A549 (cell line): ENCODE measurements around the gene PPP1R7. TPM values are rescaled to one million over a fixed set of nuclear protein-coding genes. Genes with fewer than 3 reads are reported as not detected.

Experiments
- ATAC-seq, 2 experiments: fragments of 200-7000 bp in 1 of 2; fragments of >200 bp in 1 of 2; cut with Nextera tagmentation in 1 of 2; cut with Tn5 transposase in 1 of 2; 3 replicates each; pipeline versions ENCODE4 v1.8.0 to v1.9.1; 2018 to 2020; ENCODE audit warnings: mild to moderate bottlenecking in 1 of 2, moderate library complexity in 1 of 2
- CTCF ChIA-PET: fragments of 300-600 bp; sonication (Branson Sonifier 250); formaldehyde crosslinking; extraction: SDS; loops from one replicate; lab custom pipeline; 2021; ENCODE audit warnings: antibody characterized with exemption, inconsistent platforms; lab: Yijun Ruan, JAX
- POLR2A ChIA-PET: fragments of 350-600 bp; formaldehyde crosslinking; extraction: SDS; loops from one replicate; lab custom pipeline; 2021; ENCODE audit warnings: antibody characterized with exemption, inconsistent platforms; lab: Yijun Ruan, JAX
- DNase-seq, 2 experiments: peaks; one replicate each; pipeline versions ENCODE4 v3.0.0 to v3.0.0-alpha.2; 2011 to 2016; ENCODE audit warnings: low read depth in 1 of 2, low spot score in 1 of 2
- FAIRE-seq: peaks from 2 replicates; lab custom pipeline; 2011; peaks lifted over from hg19 to GRCh38; lab: Jason Lieb, UNC
- H3K27ac ChIP-seq, 2 experiments: fragments of >200 bp; sonication (Bioruptor Twin); formaldehyde crosslinking; 3 replicates each; pipeline ENCODE4 v1.5.1; 2016 to 2017
- H3K4me1 ChIP-seq: fragments of >200 bp; sonication (Bioruptor Twin); formaldehyde crosslinking; 3 replicates; pipeline ENCODE4 v1.6.1; 2016
- H3K4me2 ChIP-seq: fragments of >200 bp; sonication (Bioruptor Twin); formaldehyde crosslinking; 3 replicates; pipeline ENCODE4 v1.6.1; 2016
- H3K4me3 ChIP-seq: fragments of >200 bp; sonication (Bioruptor Twin); formaldehyde crosslinking; 3 replicates; pipeline ENCODE4 v1.5.1; 2016
- H3K9me3 ChIP-seq: fragments of >200 bp; sonication (Bioruptor Twin); formaldehyde crosslinking; 3 replicates; pipeline ENCODE4 v1.6.1; 2016
- BHLHE40 ChIP-seq: IDR thresholded peaks from 2 replicates; pipeline ENCODE4 v1.6.1; 2012; ENCODE audit warnings: low read depth, low read length, inconsistent platforms
- CBX8 ChIP-seq: fragments of 200-600 bp; sonication (generic); IDR thresholded peaks from 2 replicates; pipeline ENCODE4 v1.6.1; 2016
- CHD4 ChIP-seq: fragments of 200-600 bp; sonication (generic); IDR thresholded peaks from 2 replicates; pipeline ENCODE4 v1.6.1; 2016; ENCODE audit warnings: antibody characterized with exemption, mild to moderate bottlenecking, borderline replicate concordance
- CTCF ChIP-seq: fragments of >200 bp; sonication (Bioruptor Twin); formaldehyde crosslinking; IDR thresholded peaks from 3 replicates; pipeline ENCODE4 v1.5.1; 2016
- EHF ChIP-seq: fragments of 250-450 bp; sonication (Bioruptor Pico); IDR thresholded peaks from 2 replicates; pipeline ENCODE4 v1.5.0; 2020; ENCODE audit warnings: mild to moderate bottlenecking
- ELK1 ChIP-seq: fragments of 150-350 bp; IDR thresholded peaks from 2 replicates; pipeline ENCODE4 v1.6.1; 2014; ENCODE audit warnings: low read depth, mild to moderate bottlenecking, low read length
- EP300 ChIP-seq, 2 experiments: fragments of >200 bp; sonication (Bioruptor Twin); formaldehyde crosslinking; IDR thresholded peaks; 2 replicates in 1 of 2; 3 replicates in 1 of 2; pipeline ENCODE4 v1.6.1; 2016 to 2017
- ESRRA ChIP-seq: fragments of 150-350 bp; IDR thresholded peaks from 2 replicates; pipeline ENCODE4 v1.6.1; 2014; ENCODE audit warnings: mild to moderate bottlenecking, low read length, borderline replicate concordance
- FOSB ChIP-seq: fragments of 250-450 bp; sonication (Bioruptor Pico); IDR thresholded peaks from 2 replicates; pipeline ENCODE4 v1.5.0; 2020; ENCODE audit warnings: mild to moderate bottlenecking, moderate library complexity
- FOSL2 ChIP-seq, 2 experiments: fragments of 450-650 bp in 1 of 2; fragments of >200 bp in 1 of 2; sonication (Bioruptor Twin) in 1 of 2; formaldehyde crosslinking; IDR thresholded peaks; 2 replicates each; pipeline versions ENCODE4 v1.5.0 to v1.6.1; 2016 to 2020; ENCODE audit warnings: mild to moderate bottlenecking in 1 of 2, moderate library complexity in 1 of 2
- FOXS1 ChIP-seq: fragments of 250-450 bp; sonication (Bioruptor Pico); IDR thresholded peaks from 2 replicates; pipeline ENCODE4 v1.5.0; 2020; ENCODE audit warnings: mild to moderate bottlenecking, moderate library complexity
- HOXB13 ChIP-seq: fragments of 250-450 bp; sonication (Bioruptor Pico); IDR thresholded peaks from 2 replicates; pipeline ENCODE4 v1.5.0; 2020; ENCODE audit warnings: low read depth, mild to moderate bottlenecking, moderate library complexity
- HOXB5 ChIP-seq: fragments of 250-450 bp; sonication (Bioruptor Pico); IDR thresholded peaks from 2 replicates; pipeline ENCODE4 v1.5.0; 2020; ENCODE audit warnings: mild to moderate bottlenecking, moderate library complexity
- JUN ChIP-seq, 2 experiments: fragments of >200 bp; sonication (Bioruptor Twin); formaldehyde crosslinking; IDR thresholded peaks; 2 replicates in 1 of 2; 3 replicates in 1 of 2; pipeline ENCODE4 v1.6.1; 2016 to 2017
- JUNB ChIP-seq: fragments of >200 bp; sonication (Bioruptor Twin); formaldehyde crosslinking; IDR thresholded peaks from 2 replicates; pipeline ENCODE4 v1.6.1; 2016
- KDM1A ChIP-seq: fragments of 200-600 bp; sonication (generic); IDR thresholded peaks from 2 replicates; pipeline ENCODE4 v1.6.1; 2016; ENCODE audit warnings: low read depth, mild to moderate bottlenecking
- MAFK ChIP-seq: fragments of 450-650 bp; IDR thresholded peaks from 2 replicates; pipeline ENCODE4 v1.6.1; 2014; ENCODE audit not compliant: partially characterized antibody
- MAX ChIP-seq: IDR thresholded peaks from 2 replicates; pipeline ENCODE4 v1.6.1; 2012
- MAZ ChIP-seq: fragments of 150-350 bp; IDR thresholded peaks from 2 replicates; pipeline ENCODE4 v1.6.1; 2014; ENCODE audit warnings: antibody characterized with exemption, low read depth, low read length, borderline replicate concordance
- PBX3 ChIP-seq: IDR thresholded peaks from 2 replicates; pipeline ENCODE4 v1.6.1; 2012
- POLR2AphosphoS2 ChIP-seq: conservative IDR thresholded peaks from 2 replicates; pipeline ENCODE4 v1.6.1; 2012; ENCODE audit warnings: low read length, improper control_type of control experiment, inconsistent platforms
- RCOR1 ChIP-seq: fragments of 150-350 bp; IDR thresholded peaks from 2 replicates; pipeline ENCODE4 v1.6.1; 2014; ENCODE audit warnings: antibody characterized with exemption, low read length, low read depth
- RFX5 ChIP-seq: fragments of 450-650 bp; IDR thresholded peaks from 2 replicates; pipeline ENCODE4 v1.7.1; 2014; ENCODE audit warnings: antibody characterized with exemption, mild to moderate bottlenecking, moderate library complexity
- RNF2 ChIP-seq: fragments of 200-600 bp; sonication (generic); IDR thresholded peaks from 2 replicates; pipeline ENCODE4 v1.6.1; 2016; ENCODE audit warnings: low read depth, mild to moderate bottlenecking, antibody characterized with exemption, moderate library complexity, borderline replicate concordance
- TFCP2L1 ChIP-seq: fragments of 250-450 bp; sonication (Bioruptor Pico); IDR thresholded peaks from 2 replicates; pipeline ENCODE4 v1.5.0; 2021; ENCODE audit warnings: mild to moderate bottlenecking
- TP53 ChIP-seq: fragments of 250-450 bp; sonication (Bioruptor Pico); IDR thresholded peaks from 2 replicates; pipeline ENCODE4 v1.5.0; 2021; ENCODE audit warnings: mild to moderate bottlenecking, moderate library complexity
- ZFP36 ChIP-seq: fragments of 450-650 bp; IDR thresholded peaks from 2 replicates; pipeline ENCODE4 v1.6.1; 2014; ENCODE audit warnings: borderline replicate concordance; ENCODE audit not compliant: partially characterized antibody
- ZNF302 ChIP-seq: fragments of 250-450 bp; sonication (Bioruptor Pico); IDR thresholded peaks from 2 replicates; pipeline ENCODE4 v1.9.0; 2021; ENCODE audit warnings: inconsistent platforms, mild to moderate bottlenecking, moderate library complexity
- ZSCAN20 ChIP-seq: fragments of 250-450 bp; sonication (Bioruptor Pico); IDR thresholded peaks from 2 replicates; pipeline ENCODE4 v1.8.0; 2022; ENCODE audit warnings: mild to moderate bottlenecking, moderate library complexity
- WGBS: methylation state at CpG from one replicate; pipeline ENCODE4 v1.1.6; 2017; ENCODE audit errors: missing lambda C conversion rate; 5-methylcytosine and 5-hydroxymethylcytosine counted together
- polyA plus RNA-seq, 4 experiments: library from polyadenylated mRNA; depleted of rRNA in 3 of 4; stranded (reverse); fragments of >200 nt; fragmentation: RNase III in 1 of 4; extraction: RNeasy Plus Mini Kit Qiagen cat#74134 plus additional on column Dnase treatment in 1 of 4; gene quantifications; 2 replicates in 3 of 4; 3 replicates in 1 of 4; pipeline ENCODE4 v1.2.3, GENCODE V29; 2011 to 2017

The PPP1R7 gene
- polyA plus RNA-seq, 2 of the 4 experiments (the other 2 are of a cell fraction), result 76.4 to 124 TPM

GRCh38 chr2:241182531-241183133 lies 32.4 kb downstream of the PPP1R7 start:
- FAIRE-seq (no peak), ATAC-seq (no peak), DNase-seq (no peak)
- WGBS, result 88% methylated on average over 28 of the region's 28 CpGs
- Histone ChIP-seq H3K9me3 (no peaks in the 10 kb centered on the region), H3K4me1 (no peaks in the 10 kb centered on the region), H3K4me3 (no peak overlapping the region), H3K27ac (no peak overlapping the region), H3K4me2 (no peak overlapping the region)
- POLR2A ChIA-PET, result no interaction called here
- TF ChIP-seq JUN (IDR thresholded peaks at IDR 0.05), result no peak
- no peak for TF ChIP-seq KDM1A
- TF ChIP-seq MAFK, result no peak
- TF ChIP-seq RCOR1, result no peak
- no peak for TF ChIP-seq TP53 (CRISPR knock-in tag)
- no peak for TF ChIP-seq ESRRA
- TF ChIP-seq FOSL2 (IDR thresholded peaks at IDR 0.05), result no peak
- no peak for TF ChIP-seq FOSL2 (CRISPR knock-in tag; IDR thresholded peaks at IDR 0.05)
- TF ChIP-seq MAX, result no peak
- TF ChIP-seq MAZ, result no peak
- no peak for TF ChIP-seq ZFP36
- TF ChIP-seq HOXB13 (CRISPR knock-in tag), result no peak
- TF ChIP-seq EHF, result no peak
- no peak for TF ChIP-seq POLR2AphosphoS2
- TF ChIP-seq FOSB (CRISPR knock-in tag), result no peak
- no peak for TF ChIP-seq CTCF
- TF ChIP-seq HOXB5 (CRISPR knock-in tag), result no peak
- no peak for TF ChIP-seq CBX8
- TF ChIP-seq ZSCAN20 (CRISPR knock-in tag), result no peak
- TF ChIP-seq FOXS1 (CRISPR knock-in tag), result no peak
- no peak for TF ChIP-seq JUNB
- CTCF ChIA-PET, result no interaction called here

- ATAC-seq, result no peak
- no peak for DNase-seq
- no peaks in the 10 kb centered on the region for H3K9me3 ChIP-seq
- H3K4me3 ChIP-seq, result no peak overlapping the region
- POLR2A ChIA-PET, result no interaction called here
- H3K4me1 ChIP-seq, result peaks cover 4% of the 10 kb centered on the region; the same call in 1 of the 3 replicates
- CTCF ChIA-PET, result no interaction called here
- 84% methylated on average over 9 of the region's 9 CpGs for WGBS
- no peak overlapping the region for H3K27ac ChIP-seq
- FAIRE-seq, result no peak
- TF ChIP-seq RFX5 (no peak), RNF2 (no peak), PBX3 (no peak), EP300 (IDR thresholded peaks at IDR 0.05) (no peak), CBX8 (no peak), EHF (no peak), ESRRA (no peak), ZNF302 (CRISPR knock-in tag) (no peak), ELK1 (no peak), TFCP2L1 (CRISPR knock-in tag) (no peak), CHD4 (no peak), BHLHE40 (no peak)
- no peak overlapping the region for H3K4me2 ChIP-seq
Measured at GRCh38 chr2:241183221-241183620, 33.0 kb downstream of the PPP1R7 start.
